A673 (cell line): ENCODE measurements around the gene PLEKHO2. TPM values are rescaled to one million over a fixed set of nuclear protein-coding genes. Genes with fewer than 3 reads are reported as not detected.

ENCODE experiments used
- BruUV-seq: library from RNA; stranded (reverse); fragments of 400-500 nt; replicated peaks from 2 replicates; lab custom pipeline; 2021; lab: Mats Ljungman, UMichigan
- CTCF ChIA-PET: fragments of 300-600 bp; sonication (Branson Sonifier 250); formaldehyde crosslinking; loops from one replicate; lab custom pipeline; 2022; ENCODE audit warnings: antibody characterized with exemption; lab: Charles Lee
- POLR2A ChIA-PET: fragments of 300-600 bp; sonication (Branson Sonifier 250); formaldehyde crosslinking; loops from one replicate; lab custom pipeline; 2022; ENCODE audit warnings: antibody characterized with exemption; ENCODE audit not compliant: low non-redundant PET; lab: Charles Lee
- DNase-seq: peaks from one replicate; pipeline ENCODE4 v3.0.0-alpha.2; 2015; ENCODE audit warnings: low spot score
- H3K27ac ChIP-seq: fragments of 200-600 bp; sonication (generic); 2 replicates; pipeline ENCODE4 v1.5.1; 2016; ENCODE audit warnings: mixed run types, low read depth, mild to moderate bottlenecking, mixed read lengths, antibody characterized with exemption, low read length; ENCODE audit not compliant: poor library complexity, severe bottlenecking
- H3K27me3 ChIP-seq: fragments of 200-600 bp; sonication (generic); replicated peaks from 2 replicates; pipeline ENCODE4 v1.6.1; 2017; ENCODE audit warnings: mixed run types, low read depth, mild to moderate bottlenecking, mixed read lengths, antibody characterized with exemption, low read length; ENCODE audit not compliant: insufficient read depth, poor library complexity
- H3K36me3 ChIP-seq: fragments of 200-600 bp; sonication (generic); 2 replicates; pipeline ENCODE4 v1.6.1; 2016; ENCODE audit warnings: mixed run types, mild to moderate bottlenecking, mixed read lengths, antibody characterized with exemption, low read length; ENCODE audit not compliant: insufficient read depth, poor library complexity, severe bottlenecking
- H3K4me1 ChIP-seq: fragments of 200-600 bp; sonication (generic); 2 replicates; pipeline ENCODE4 v1.6.1; 2017; ENCODE audit warnings: mixed run types, mild to moderate bottlenecking, mixed read lengths, antibody characterized with exemption, low read length; ENCODE audit not compliant: insufficient read depth, poor library complexity, severe bottlenecking
- H3K4me3 ChIP-seq: fragments of 200-600 bp; sonication (generic); 2 replicates; pipeline ENCODE4 v1.5.1; 2016; ENCODE audit warnings: low read depth, mixed run types, mild to moderate bottlenecking, mixed read lengths, low read length; ENCODE audit not compliant: poor library complexity, severe bottlenecking
- H3K9me3 ChIP-seq: fragments of 200-600 bp; sonication (generic); 2 replicates; pipeline ENCODE4 v1.6.1; 2016; ENCODE audit warnings: mixed run types, low read depth, mild to moderate bottlenecking, mixed read lengths, antibody characterized with exemption, low read length; ENCODE audit not compliant: poor library complexity, severe bottlenecking
- CTCF ChIP-seq: fragments of 300-800, 200-600 bp; sonication (generic); conservative IDR thresholded peaks from 2 replicates; pipeline ENCODE4 v1.5.1; 2017; ENCODE audit warnings: low read depth, mild to moderate bottlenecking, antibody characterized with exemption, low read length, moderate library complexity, mixed read lengths
- EZH2 ChIP-seq: fragments of 200-600 bp; sonication (generic); IDR thresholded peaks from 2 replicates; pipeline ENCODE4 v1.6.1; 2017; ENCODE audit warnings: borderline replicate concordance, low read depth, mild to moderate bottlenecking, mixed read lengths, antibody characterized with exemption, low read length; ENCODE audit not compliant: poor library complexity, severe bottlenecking
- intact Hi-C: fragments of 100-400 bp; cut with micrococcal nuclease; formaldehyde crosslinking; loops from one replicate; pipeline ENCODE4 v1.10.0; 2022; ENCODE audit not compliant: unreplicated experiment
- total RNA-seq: library from RNA; stranded (reverse); gene quantifications from 2 replicates; pipeline ENCODE4 v1.2.3, GENCODE V29; 2021

Gene PLEKHO2
- total RNA-seq, 1 experiment from 2014 or later, result 8.9 TPM

- POLR2A ChIA-PET, result no interaction called here
- no peaks in the 10 kb centered on the region for H3K27me3 ChIP-seq
- CTCF ChIA-PET, result no interaction called here
- BruUV-seq, result TSS peak; percentile 81
- peaks cover 8% of the 10 kb centered on the region for H3K4me1 ChIP-seq
- intact Hi-C loops, result no loop called here
- peak overlapping the region; percentile 75 for H3K27ac ChIP-seq
- no peaks in the 10 kb centered on the region for H3K9me3 ChIP-seq
- no peaks in the 10 kb centered on the region for H3K36me3 ChIP-seq
- DNase-seq, result peak; percentile 40
- H3K4me3 ChIP-seq, result peak overlapping the region; percentile 90
- TF ChIP-seq CTCF (no peak), EZH2 (no peak)
Measured at GRCh38 chr15:64842096-64842939, 603 bp downstream of the PLEKHO2 start.

GRCh38 chr15:64842986-64843561 is 1.4 kb downstream of the PLEKHO2 start:
- DNase-seq, result no peak
- no TSS peak for BruUV-seq
- intact Hi-C loops, result no loop called here
- ChIA-PET CTCF (no interaction called here), POLR2A (interaction anchor here (0.7 kb wide), 1 partner anchor 50 kb away, joined by 3 read pairs; no protein-coding TSS in a partner anchor)
- Histone ChIP-seq H3K27me3 (no peaks in the 10 kb centered on the region), H3K27ac (peak overlapping the region; percentile 75), H3K9me3 (no peaks in the 10 kb centered on the region), H3K36me3 (no peaks in the 10 kb centered on the region), H3K4me3 (peak overlapping the region; percentile 90), H3K4me1 (peaks cover 8% of the 10 kb centered on the region)
- TF ChIP-seq CTCF (no peak), EZH2 (no peak)

GRCh38 chr15:64843991-64844390 is 2.3 kb downstream of the PLEKHO2 start:
- TF ChIP-seq CTCF, result no peak
- no peak for TF ChIP-seq EZH2
- no peak overlapping the region for H3K27ac ChIP-seq
- intact Hi-C loops, result no loop called here

More at GRCh38 chr15:64843991-64844390, 2.3 kb downstream of the PLEKHO2 start:
- Histone ChIP-seq H3K4me3 (no peak overlapping the region), H3K36me3 (no peaks in the 10 kb centered on the region), H3K9me3 (no peaks in the 10 kb centered on the region), H3K4me1 (peaks cover 8% of the 10 kb centered on the region), H3K27me3 (no peaks in the 10 kb centered on the region)
- ChIA-PET CTCF (no interaction called here), POLR2A (no interaction called here)
- DNase-seq, result no peak
- no TSS peak for BruUV-seq
